SK-N-SH treated with all-trans-retinoic acid at 6 μM for 48 hours (cell line): ENCODE data around the gene RPS6KA2.

ENCODE experiments used
- BACH2 ChIP-seq: fragments of 250-450 bp; sonication (Bioruptor Pico); IDR thresholded peaks from 2 replicates; pipeline ENCODE4 v1.9.0; 2021; ENCODE audit warnings: mild to moderate bottlenecking, borderline replicate concordance
- GLIS3 ChIP-seq: fragments of 250-450 bp; sonication (Bioruptor Pico); IDR thresholded peaks from 2 replicates; pipeline ENCODE4 v1.5.0; 2020; ENCODE audit warnings: mild to moderate bottlenecking, moderate library complexity
- ZFP30 ChIP-seq: fragments of 450-650 bp; formaldehyde crosslinking; IDR thresholded peaks from 2 replicates; pipeline ENCODE4 v1.5.0; 2022; ENCODE audit warnings: mild to moderate bottlenecking, moderate library complexity
- TF ChIP-seq, protein P1 (sequence below): fragments of 250-450 bp; sonication (Bioruptor Pico); IDR thresholded peaks from 2 replicates; pipeline ENCODE4 v1.8.0; 2020; ENCODE audit warnings: mild to moderate bottlenecking, moderate library complexity, borderline replicate concordance
- TF ChIP-seq, protein P2 (sequence below): fragments of 250-450 bp; sonication (Bioruptor Pico); IDR thresholded peaks from 2 replicates; pipeline ENCODE4 v1.8.0; 2021; ENCODE audit warnings: low read depth, mild to moderate bottlenecking, moderate library complexity, borderline replicate concordance
- TF ChIP-seq, protein P3 (sequence below): fragments of 250-450 bp; sonication (Bioruptor Pico); IDR thresholded peaks from 2 replicates; pipeline ENCODE4 v1.5.0; 2020; ENCODE audit warnings: mild to moderate bottlenecking, moderate library complexity

GRCh38 chr6:166461821-166462460 is 165.1 kb downstream of the RPS6KA2 start:
- TF ChIP-seq BACH2 (no peak), GLIS3 (CRISPR knock-in tag) (no peak), ZFP30 (no peak)
- TF ChIP-seq, protein P1, sequence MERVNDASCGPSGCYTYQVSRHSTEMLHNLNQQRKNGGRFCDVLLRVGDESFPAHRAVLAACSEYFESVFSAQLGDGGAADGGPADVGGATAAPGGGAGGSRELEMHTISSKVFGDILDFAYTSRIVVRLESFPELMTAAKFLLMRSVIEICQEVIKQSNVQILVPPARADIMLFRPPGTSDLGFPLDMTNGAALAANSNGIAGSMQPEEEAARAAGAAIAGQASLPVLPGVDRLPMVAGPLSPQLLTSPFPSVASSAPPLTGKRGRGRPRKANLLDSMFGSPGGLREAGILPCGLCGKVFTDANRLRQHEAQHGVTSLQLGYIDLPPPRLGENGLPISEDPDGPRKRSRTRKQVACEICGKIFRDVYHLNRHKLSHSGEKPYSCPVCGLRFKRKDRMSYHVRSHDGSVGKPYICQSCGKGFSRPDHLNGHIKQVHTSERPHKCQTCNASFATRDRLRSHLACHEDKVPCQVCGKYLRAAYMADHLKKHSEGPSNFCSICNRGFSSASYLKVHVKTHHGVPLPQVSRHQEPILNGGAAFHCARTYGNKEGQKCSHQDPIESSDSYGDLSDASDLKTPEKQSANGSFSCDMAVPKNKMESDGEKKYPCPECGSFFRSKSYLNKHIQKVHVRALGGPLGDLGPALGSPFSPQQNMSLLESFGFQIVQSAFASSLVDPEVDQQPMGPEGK (CRISPR knock-in tag) = no peak
- TF ChIP-seq, protein P2, sequence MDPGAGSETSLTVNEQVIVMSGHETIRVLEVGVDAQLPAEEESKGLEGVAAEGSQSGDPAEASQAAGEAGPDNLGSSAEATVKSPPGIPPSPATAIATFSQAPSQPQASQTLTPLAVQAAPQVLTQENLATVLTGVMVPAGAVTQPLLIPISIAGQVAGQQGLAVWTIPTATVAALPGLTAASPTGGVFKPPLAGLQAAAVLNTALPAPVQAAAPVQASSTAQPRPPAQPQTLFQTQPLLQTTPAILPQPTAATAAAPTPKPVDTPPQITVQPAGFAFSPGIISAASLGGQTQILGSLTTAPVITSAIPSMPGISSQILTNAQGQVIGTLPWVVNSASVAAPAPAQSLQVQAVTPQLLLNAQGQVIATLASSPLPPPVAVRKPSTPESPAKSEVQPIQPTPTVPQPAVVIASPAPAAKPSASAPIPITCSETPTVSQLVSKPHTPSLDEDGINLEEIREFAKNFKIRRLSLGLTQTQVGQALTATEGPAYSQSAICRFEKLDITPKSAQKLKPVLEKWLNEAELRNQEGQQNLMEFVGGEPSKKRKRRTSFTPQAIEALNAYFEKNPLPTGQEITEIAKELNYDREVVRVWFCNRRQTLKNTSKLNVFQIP (CRISPR knock-in tag) = no peak
- TF ChIP-seq, protein P3, sequence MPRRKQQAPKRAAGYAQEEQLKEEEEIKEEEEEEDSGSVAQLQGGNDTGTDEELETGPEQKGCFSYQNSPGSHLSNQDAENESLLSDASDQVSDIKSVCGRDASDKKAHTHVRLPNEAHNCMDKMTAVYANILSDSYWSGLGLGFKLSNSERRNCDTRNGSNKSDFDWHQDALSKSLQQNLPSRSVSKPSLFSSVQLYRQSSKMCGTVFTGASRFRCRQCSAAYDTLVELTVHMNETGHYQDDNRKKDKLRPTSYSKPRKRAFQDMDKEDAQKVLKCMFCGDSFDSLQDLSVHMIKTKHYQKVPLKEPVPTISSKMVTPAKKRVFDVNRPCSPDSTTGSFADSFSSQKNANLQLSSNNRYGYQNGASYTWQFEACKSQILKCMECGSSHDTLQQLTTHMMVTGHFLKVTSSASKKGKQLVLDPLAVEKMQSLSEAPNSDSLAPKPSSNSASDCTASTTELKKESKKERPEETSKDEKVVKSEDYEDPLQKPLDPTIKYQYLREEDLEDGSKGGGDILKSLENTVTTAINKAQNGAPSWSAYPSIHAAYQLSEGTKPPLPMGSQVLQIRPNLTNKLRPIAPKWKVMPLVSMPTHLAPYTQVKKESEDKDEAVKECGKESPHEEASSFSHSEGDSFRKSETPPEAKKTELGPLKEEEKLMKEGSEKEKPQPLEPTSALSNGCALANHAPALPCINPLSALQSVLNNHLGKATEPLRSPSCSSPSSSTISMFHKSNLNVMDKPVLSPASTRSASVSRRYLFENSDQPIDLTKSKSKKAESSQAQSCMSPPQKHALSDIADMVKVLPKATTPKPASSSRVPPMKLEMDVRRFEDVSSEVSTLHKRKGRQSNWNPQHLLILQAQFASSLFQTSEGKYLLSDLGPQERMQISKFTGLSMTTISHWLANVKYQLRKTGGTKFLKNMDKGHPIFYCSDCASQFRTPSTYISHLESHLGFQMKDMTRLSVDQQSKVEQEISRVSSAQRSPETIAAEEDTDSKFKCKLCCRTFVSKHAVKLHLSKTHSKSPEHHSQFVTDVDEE (CRISPR knock-in tag) = no peak
